HepG2 (cell line): Measurements from ENCODE around the gene SLC34A3. TPM values are rescaled to one million over a fixed set of nuclear protein-coding genes. Genes with fewer than 3 reads are reported as not detected.

ENCODE experiments used
- ATF4 ChIP-seq, 2 experiments: fragments of 450-650 bp in 1 of 2; sonication (generic) in 1 of 2; formaldehyde crosslinking; IDR thresholded peaks; 2 replicates each; pipeline versions ENCODE4 v1.5.0 to v1.8.0; 2020 to 2022; ENCODE audit warnings: mild to moderate bottlenecking in 1 of 2, missing genetic modification reagents in 1 of 2
- DR1 ChIP-seq: sonication (generic); formaldehyde crosslinking; IDR thresholded peaks from 2 replicates; pipeline ENCODE4 v1.8.0; 2021; ENCODE audit warnings: mild to moderate bottlenecking, missing genetic modification reagents, inconsistent platforms
- DZIP1 ChIP-seq: sonication (generic); formaldehyde crosslinking; IDR thresholded peaks from 2 replicates; pipeline ENCODE4 v1.5.0; 2020; ENCODE audit warnings: mild to moderate bottlenecking, missing genetic modification reagents
- ETV6 ChIP-seq: sonication (generic); formaldehyde crosslinking; conservative IDR thresholded peaks from 2 replicates; pipeline ENCODE4 v1.4.0; 2020; ENCODE audit warnings: missing genetic modification reagents
- MTF2 ChIP-seq: sonication (generic); formaldehyde crosslinking; IDR thresholded peaks from 2 replicates; pipeline ENCODE4 v1.5.0; 2020; ENCODE audit warnings: missing genetic modification reagents, borderline replicate concordance
- PRDM15 ChIP-seq: sonication (generic); formaldehyde crosslinking; IDR thresholded peaks from 2 replicates; pipeline ENCODE4 v1.4.0; 2020; ENCODE audit warnings: missing genetic modification reagents
- PRPF4 ChIP-seq: fragments of 200-400 bp; formaldehyde crosslinking; IDR thresholded peaks from 2 replicates; pipeline ENCODE4 v1.6.1; 2016; ENCODE audit warnings: low read length, low read depth; ENCODE audit not compliant: poor library complexity, severe bottlenecking
- ZBED4 ChIP-seq: sonication (generic); formaldehyde crosslinking; IDR thresholded peaks from 2 replicates; pipeline ENCODE4 v1.4.0; 2020; ENCODE audit warnings: missing genetic modification reagents, borderline replicate concordance
- ZFP82 ChIP-seq: sonication (generic); formaldehyde crosslinking; IDR thresholded peaks from 2 replicates; pipeline ENCODE4 v1.5.1; 2020; ENCODE audit warnings: mild to moderate bottlenecking, missing genetic modification reagents, borderline replicate concordance
- ZMYM2 ChIP-seq: sonication (generic); formaldehyde crosslinking; IDR thresholded peaks from 2 replicates; pipeline ENCODE4 v1.8.0; 2022; ENCODE audit warnings: mild to moderate bottlenecking, missing genetic modification reagents
- ZNF431 ChIP-seq: sonication (generic); formaldehyde crosslinking; IDR thresholded peaks from 2 replicates; pipeline ENCODE4 v1.9.0; 2022; ENCODE audit warnings: missing genetic modification reagents, low read depth, mild to moderate bottlenecking, borderline replicate concordance
- ZNF770 ChIP-seq: sonication (generic); formaldehyde crosslinking; IDR thresholded peaks from 2 replicates; pipeline ENCODE4 v1.5.0; 2020; ENCODE audit warnings: mild to moderate bottlenecking, missing genetic modification reagents
- polyA plus RNA-seq, 8 experiments: library from polyadenylated mRNA; depleted of rRNA in 3 of 8; stranded (reverse) in 7 of 8; unstranded in 1 of 8; fragments of >200 nt; fragmentation: Illumina TruSeq in 4 of 8; extraction: Trizol in 4 of 8; gene quantifications; 2 replicates each; pipeline versions ENCODE4 v1.2.1 to v1.2.3, GENCODE V29; 2011 to 2016; ENCODE audit warnings: low read depth in 4 of 8, missing spikeins in 1 of 8, mixed read lengths in 1 of 8; ENCODE audit not compliant: insufficient read depth in 1 of 8
- total RNA-seq, 5 experiments: library from RNA; depleted of rRNA; stranded (reverse); fragments of >200 nt; fragmentation: Illumina TruSeq; extraction: Trizol; gene quantifications; 2 replicates each; pipeline ENCODE4 v1.2.3, GENCODE V29; 2016; ENCODE audit warnings: low read depth in 1 of 5

Gene SLC34A3
- total and polyA plus RNA-seq, 2 of the 13 experiments (the other 11 are each of a cell fraction or from before 2014, with no cell fraction given): 0.07 to 1.0 TPM

- TF ChIP-seq ZBED4 (CRISPR knock-in tag) (peak; percentile 19; the same call in 1 of the 2 replicates), PRPF4 (no peak), ZMYM2 (CRISPR knock-in tag) (no peak), ATF4 (CRISPR knock-in tag; IDR thresholded peaks at IDR 0.05) (peak in 1 of 2 experiments; percentile 31; a peak in 1 of 4 replicates), ZNF770 (CRISPR knock-in tag) (no peak), DR1 (CRISPR knock-in tag) (peak; percentile 77), DZIP1 (no peak), ZNF431 (CRISPR knock-in tag) (no peak; the same call in 1 of the 2 replicates), PRDM15 (peak; percentile 76; the same call in 1 of the 2 replicates), ZFP82 (CRISPR knock-in tag) (peak; percentile 62; the same call in 1 of the 2 replicates), MTF2 (CRISPR knock-in tag) (no peak), ETV6 (no peak)
These were observed 25.3 kb upstream of the SLC34A3 start, which contains the start of the genes NDOR1 and TMEM203 (continued) for GRCh38 chr9:137205126-137206069.
